GM19043 (cell line): Measurements from ENCODE around the gene TBCEL.

Source experiments
- ATAC-seq: cut with Tn5 transposase; IDR thresholded peaks from one replicate; pipeline ENCODE4 v1.9.1; 2021; ENCODE audit warnings: low read depth; ENCODE audit not compliant: unreplicated experiment

The TBCEL gene

GRCh38 chr11:121132211-121132976 lies 108.5 kb downstream of the TBCEL start:
- no peak for ATAC-seq

- no peak for ATAC-seq
Measured at GRCh38 chr11:121134741-121135312, 110.9 kb downstream of the TBCEL start.

- no peak for ATAC-seq
Measured at GRCh38 chr11:121137005-121137404, 113.1 kb downstream of the TBCEL start.

GRCh38 chr11:121138259-121138658 lies 114.4 kb downstream of the TBCEL start:
- no peak for ATAC-seq

- ATAC-seq: no peak
Measured at GRCh38 chr11:121140369-121140768, 116.5 kb downstream of the TBCEL start.
